Stimulated activated naive CD4-positive, alpha-beta T cell treated with Interleukin-2 at 50 U/mL for 16 hours (primary cell): ENCODE results near the gene TBC1D25.
"Not testable (repeated sequence)": the region's sequence is repeated elsewhere in the genome, so short reads cannot be mapped to it uniquely, and the experiment has no call there.

ENCODE experiments used
- DNase-seq: peaks from one replicate; lab custom pipeline; 2025; lab: John Stamatoyannopoulos, UW

TBC1D25 gene

GRCh38 chrX:48516285-48516684 lies 23.2 kb upstream of the TBC1D25 start:
- no peak for DNase-seq

GRCh38 chrX:48516987-48517386 lies 22.5 kb upstream of the TBC1D25 start:
- no peak for DNase-seq

- not testable (repeated sequence) for DNase-seq
Observed at GRCh38 chrX:48519481-48519880, 20.0 kb upstream of the TBC1D25 start.

DNA sequence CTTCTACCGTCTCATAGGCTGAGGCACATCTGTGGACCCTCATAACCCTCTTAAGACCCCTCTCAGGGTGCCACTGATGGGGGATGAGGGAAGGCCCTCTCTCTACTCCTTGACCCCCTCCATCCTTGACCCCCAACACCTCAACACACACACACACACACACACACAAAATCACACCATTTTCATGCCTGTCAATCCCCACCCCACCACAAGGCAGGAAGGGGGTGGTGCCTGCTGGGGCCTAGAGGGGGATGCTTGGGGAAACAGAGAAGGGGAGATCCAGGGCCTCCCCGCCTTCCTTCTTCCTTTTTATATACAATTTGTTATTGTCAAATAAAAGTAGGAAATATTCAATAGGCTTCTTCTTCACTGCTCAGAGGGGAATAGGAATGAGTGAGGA lies 19.1 kb upstream of the TBC1D25 start:
- DNase-seq: no peak

DNA sequence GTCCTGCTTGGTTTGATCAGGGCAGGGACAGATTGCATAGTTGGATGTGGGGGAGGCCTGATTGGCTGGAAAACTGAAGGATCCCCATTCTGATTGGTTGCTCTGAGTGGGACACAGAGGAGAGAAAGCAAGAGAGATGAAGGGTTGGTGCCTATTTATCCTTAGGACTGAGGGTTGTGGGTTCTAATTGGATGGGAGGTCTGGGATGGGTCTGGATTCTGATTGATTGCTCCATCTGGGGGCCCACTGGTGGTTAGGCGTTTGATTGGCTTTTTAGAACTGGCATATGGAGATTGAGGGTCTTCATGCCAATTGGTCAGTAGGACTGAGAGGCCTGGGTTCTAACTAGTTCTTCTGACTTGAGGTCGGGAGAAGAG lies 18.6 kb upstream of the TBC1D25 start:
- DNase-seq: no peak

- DNase-seq: peak; percentile 92
Observed at GRCh38 chrX:48521353-48522243, 17.9 kb upstream of the TBC1D25 start, which contains the start of gene EBP. Gene EBP, plus strand, starts transcription at chrX:48521808. Its CDS starts 1,964 bp downstream, at chrX:48523772.

DNA sequence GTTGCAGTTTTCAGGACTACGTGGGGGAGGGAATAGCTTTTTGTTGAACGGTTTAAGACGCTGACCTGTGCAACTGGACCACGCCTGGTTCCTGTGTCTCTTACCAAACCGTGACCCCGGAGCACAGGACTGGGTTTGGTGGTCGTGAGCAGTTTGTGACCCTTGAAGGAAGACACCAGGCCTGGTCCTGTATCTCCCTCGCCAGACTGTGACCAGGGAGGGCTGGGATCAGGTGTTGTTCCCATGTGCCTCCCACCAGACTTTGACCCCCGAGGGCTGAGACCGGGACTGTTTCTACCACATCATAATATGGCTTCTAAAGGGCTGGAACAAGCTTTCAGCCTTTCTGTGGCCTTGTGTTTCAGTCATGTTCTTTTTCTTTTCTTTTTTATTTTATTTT lies 17.2 kb upstream of the TBC1D25 start:
- no peak for DNase-seq

DNA sequence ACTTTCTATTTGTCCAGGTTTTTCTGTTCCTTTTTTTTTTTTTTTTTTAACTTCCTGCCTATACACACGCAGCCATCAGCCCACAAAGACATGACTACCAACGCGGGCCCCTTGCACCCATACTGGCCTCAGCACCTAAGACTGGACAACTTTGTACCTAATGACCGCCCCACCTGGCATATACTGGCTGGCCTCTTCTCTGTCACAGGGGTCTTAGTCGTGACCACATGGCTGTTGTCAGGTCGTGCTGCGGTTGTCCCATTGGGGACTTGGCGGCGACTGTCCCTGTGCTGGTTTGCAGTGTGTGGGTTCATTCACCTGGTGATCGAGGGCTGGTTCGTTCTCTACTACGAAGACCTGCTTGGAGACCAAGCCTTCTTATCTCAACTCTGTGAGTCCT lies 15.8 kb upstream of the TBC1D25 start:
- DNase-seq: no peak

- DNase-seq: not testable (repeated sequence)
Observed at GRCh38 chrX:48525853-48526252, 13.7 kb upstream of the TBC1D25 start.

- DNase-seq: no peak
Observed at GRCh38 chrX:48530736-48531135, 8.8 kb upstream of the TBC1D25 start.

DNA sequence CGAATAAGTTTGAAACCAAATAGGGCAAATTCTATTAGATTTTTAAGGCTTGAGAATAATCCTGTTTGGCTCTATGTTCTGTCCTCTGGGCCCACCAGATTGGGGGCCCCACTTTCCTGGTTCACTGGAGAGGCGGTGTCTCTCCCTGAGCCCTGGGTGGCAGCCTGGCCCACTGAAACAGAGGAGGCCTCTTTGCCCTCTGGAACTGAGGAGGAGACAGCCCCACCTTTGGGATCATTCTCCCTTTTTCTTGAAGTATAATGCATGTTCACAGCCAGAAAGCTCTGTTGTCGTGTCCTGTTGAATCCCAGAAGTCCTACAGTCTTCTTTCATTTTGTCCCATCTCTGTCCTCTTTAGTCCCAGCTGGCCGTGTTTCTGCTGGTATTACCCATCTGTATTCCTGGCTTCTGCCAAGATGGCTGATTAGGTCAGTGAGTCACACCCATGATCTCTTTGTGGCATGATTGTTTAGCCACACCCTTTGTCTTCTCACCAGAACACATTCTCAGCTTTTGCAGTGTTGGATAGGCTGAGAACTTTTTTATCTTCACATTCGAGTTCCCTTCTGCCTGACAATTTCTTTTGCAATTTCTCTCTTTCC lies 8.1 kb upstream of the TBC1D25 start:
- DNase-seq: no peak

DNA sequence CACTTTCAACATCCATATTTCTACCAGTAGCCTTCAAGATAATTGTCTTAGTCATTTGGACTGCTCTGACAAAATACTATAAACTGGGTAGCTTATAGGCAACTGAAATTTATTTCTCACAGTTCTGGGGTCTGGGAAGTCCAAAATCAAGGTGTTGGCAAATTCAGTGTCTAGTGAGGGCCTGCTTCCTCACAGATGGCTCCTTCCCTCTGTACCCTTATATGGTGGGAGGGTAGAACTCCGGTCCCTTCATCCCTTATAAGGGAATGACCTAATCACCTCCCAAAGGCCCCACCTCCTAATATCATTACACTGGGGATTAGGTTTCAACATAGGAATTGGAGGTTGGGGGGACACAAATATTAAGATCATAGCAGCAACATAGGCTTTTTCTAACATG lies 7.4 kb upstream of the TBC1D25 start:
- DNase-seq: no peak

DNA sequence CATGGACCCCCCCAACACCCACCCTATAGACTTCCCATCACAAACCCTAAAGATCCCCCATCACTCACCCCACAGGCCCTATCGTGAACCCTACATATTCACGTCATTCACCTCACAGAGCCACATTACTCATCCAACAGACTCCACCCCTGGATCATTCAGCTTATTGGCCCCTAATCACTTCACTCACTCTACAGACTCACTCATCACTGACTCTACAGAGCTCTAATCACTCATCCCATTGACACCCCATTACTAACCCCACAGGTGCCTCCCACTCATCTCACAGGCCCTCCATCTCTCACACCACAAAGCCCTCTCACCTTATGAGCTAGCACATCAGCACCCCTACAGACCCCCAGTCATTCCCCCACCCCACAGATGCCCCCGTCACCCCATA lies 6.3 kb upstream of the TBC1D25 start:
- no peak for DNase-seq

GRCh38 chrX:48538641-48539344 lies 721 bp upstream of the TBC1D25 start:
- no peak for DNase-seq

- DNase-seq: peak; percentile 52
Observed at GRCh38 chrX:48540028-48540375, 488 bp downstream of the TBC1D25 start.

GRCh38 chrX:48540480-48540879 lies 966 bp downstream of the TBC1D25 start:
- no peak for DNase-seq

GRCh38 chrX:48541140-48541814 lies 1.8 kb downstream of the TBC1D25 start:
- no peak for DNase-seq

- no peak for DNase-seq
Observed at GRCh38 chrX:48548871-48549270, 9.4 kb downstream of the TBC1D25 start.

- DNase-seq: not testable (repeated sequence)
Observed at GRCh38 chrX:48555731-48556325, 16.3 kb downstream of the TBC1D25 start.

DNA sequence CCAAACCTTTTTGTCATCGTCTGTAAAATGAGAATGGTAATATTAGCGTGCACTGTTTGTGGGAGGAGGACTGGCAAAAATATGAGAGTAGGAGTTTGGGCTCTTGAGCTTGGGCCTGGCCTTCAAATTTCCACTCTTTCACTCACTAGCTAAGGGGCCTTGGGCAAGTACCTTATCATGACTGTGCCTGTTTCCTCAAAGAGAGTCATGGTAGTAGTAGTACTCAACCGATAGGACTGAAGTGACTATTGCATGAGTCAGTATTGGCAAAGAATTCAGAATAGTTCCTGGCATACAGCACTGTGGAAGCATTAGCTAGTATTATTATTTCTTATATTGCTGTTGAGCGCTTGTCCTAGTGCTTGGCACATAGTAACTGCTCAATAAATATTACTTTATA lies 18.8 kb downstream of the TBC1D25 start:
- no peak for DNase-seq

- DNase-seq: no peak
Observed at GRCh38 chrX:48559636-48560035, 20.1 kb downstream of the TBC1D25 start.

DNA sequence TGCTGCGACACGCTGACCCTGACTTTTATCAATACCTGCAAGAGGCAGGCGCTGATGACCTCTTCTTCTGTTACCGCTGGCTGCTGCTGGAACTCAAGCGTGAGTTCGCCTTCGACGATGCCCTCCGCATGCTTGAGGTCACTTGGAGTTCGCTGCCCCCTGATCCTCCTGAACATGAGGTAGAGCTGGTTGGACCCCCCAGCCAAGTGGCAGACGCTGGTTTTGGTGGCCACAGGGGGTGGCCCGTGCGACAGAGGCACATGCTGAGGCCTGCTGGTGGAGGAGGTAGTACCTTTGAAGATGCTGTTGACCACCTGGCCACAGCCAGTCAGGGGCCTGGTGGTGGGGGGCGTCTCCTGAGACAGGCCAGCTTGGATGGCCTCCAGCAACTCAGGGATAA lies 20.5 kb downstream of the TBC1D25 start:
- DNase-seq: no peak
